Upper lobe of right lung (tissue), 1 donor: ENCODE data around the gene PSKH1. TPM values are rescaled to one million over a fixed set of nuclear protein-coding genes. Genes with fewer than 3 reads are reported as not detected.
A peak's percentile ranks its signal among the peaks of the same experiment; 100 is the strongest.

Experiments used
- ATAC-seq: fragments of 200-7000 bp; cut with Tn5 transposase; one replicate; pipeline ENCODE4 v1.9.1; 2020; ENCODE audit warnings: mild to moderate bottlenecking, moderate library complexity
- DNase-seq: peaks from one replicate; pipeline ENCODE4 v3.0.0-alpha.2; 2020
- H3K27ac ChIP-seq: fragments of 200-600 bp; one replicate; pipeline ENCODE4 v1.8.0; 2022
- H3K27me3 ChIP-seq: fragments of 200-600 bp; one replicate; pipeline ENCODE4 v1.8.0; 2022; ENCODE audit warnings: mild to moderate bottlenecking
- H3K36me3 ChIP-seq: fragments of 200-600 bp; one replicate; pipeline ENCODE4 v1.8.0; 2022
- H3K4me1 ChIP-seq: fragments of 200-600 bp; one replicate; pipeline ENCODE4 v1.8.0; 2022
- H3K4me3 ChIP-seq: fragments of 200-600 bp; one replicate; pipeline ENCODE4 v1.8.0; 2022; ENCODE audit warnings: mild to moderate bottlenecking
- H3K9me3 ChIP-seq: fragments of 200-600 bp; one replicate; pipeline ENCODE4 v1.8.0; 2022
- CTCF ChIP-seq: fragments of 200-600 bp; IDR thresholded peaks from one replicate; pipeline ENCODE4 v1.8.0; 2022; ENCODE audit warnings: antibody characterized with exemption
- intact Hi-C: fragments of 100-400 bp; cut with DNase I; formaldehyde crosslinking; loops from one replicate; pipeline ENCODE4 v1.11.0; 2022
- total RNA-seq: library from RNA; stranded (reverse); fragmentation: NEBNext Ultra II Directional; extraction: Animal tissue kit (Norgen Biotek cat#: 25700); gene quantifications from one replicate; pipeline ENCODE4 v1.2.1, GENCODE V29; 2021
- donor health status: DM: no; HTN: yes; CAD: no; lungs with severe emphysema.

PSKH1 gene
- total RNA-seq, 1 donor from 2014 or later, result 29.7 TPM

DNA sequence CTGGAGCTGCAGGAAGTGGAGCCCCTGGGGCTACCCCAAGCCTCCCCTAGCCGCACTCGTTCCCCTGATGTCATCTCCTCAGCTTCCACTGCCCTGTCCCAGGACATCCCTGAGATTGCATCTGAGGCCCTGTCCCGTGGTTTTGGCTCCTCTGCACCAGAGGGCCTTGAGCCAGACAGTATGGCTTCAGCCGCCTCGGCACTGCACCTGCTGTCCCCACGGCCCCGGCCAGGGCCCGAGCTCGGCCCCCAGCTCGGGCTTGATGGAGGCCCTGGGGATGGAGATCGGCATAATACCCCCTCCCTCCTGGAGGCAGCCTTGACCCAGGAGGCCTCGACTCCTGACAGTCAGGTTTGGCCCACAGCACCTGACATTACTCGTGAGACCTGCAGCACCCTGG lies 12.5 kb upstream of the PSKH1 start:
- intact Hi-C loops, result loop anchor here (10.0 kb wide), 1 partner anchor 164 kb away; no protein-coding TSS in a partner anchor
- H3K4me1 ChIP-seq, result peaks cover 4% of the 10 kb centered on the region
- DNase-seq (no peak), ATAC-seq (no peak)
- H3K36me3 ChIP-seq, result peaks cover 75% of the 10 kb centered on the region
- no peaks in the 10 kb centered on the region for H3K9me3 ChIP-seq
- TF ChIP-seq CTCF, result no peak
- H3K4me3 ChIP-seq, result no peak overlapping the region
- H3K27ac ChIP-seq, result no peak overlapping the region
- no peaks in the 10 kb centered on the region for H3K27me3 ChIP-seq

- TF ChIP-seq CTCF, result no peak
- ATAC-seq, result no peak
- peaks cover 4% of the 10 kb centered on the region for H3K4me1 ChIP-seq
- DNase-seq, result no peak
- no peaks in the 10 kb centered on the region for H3K9me3 ChIP-seq
- H3K36me3 ChIP-seq, result peaks cover 76% of the 10 kb centered on the region
- no peaks in the 10 kb centered on the region for H3K27me3 ChIP-seq
- intact Hi-C loops, result loop anchor here (10.0 kb wide), 1 partner anchor 163 kb away; no protein-coding TSS in a partner anchor
- no peak overlapping the region for H3K27ac ChIP-seq
- no peak overlapping the region for H3K4me3 ChIP-seq
These were observed 11.4 kb upstream of the PSKH1 start for GRCh38 chr16:67881621-67882161.

- Histone ChIP-seq H3K27me3 (no peaks in the 10 kb centered on the region), H3K27ac (no peak overlapping the region), H3K36me3 (peaks cover 67% of the 10 kb centered on the region), H3K9me3 (no peaks in the 10 kb centered on the region), H3K4me3 (no peak overlapping the region), H3K4me1 (peaks cover 4% of the 10 kb centered on the region)
- intact Hi-C loops, result loop anchor here (10.0 kb wide), 1 partner anchor 162 kb away; no protein-coding TSS in a partner anchor
- ATAC-seq (no peak), DNase-seq (no peak)
- TF ChIP-seq CTCF, result no peak
These were observed 10.5 kb upstream of the PSKH1 start for GRCh38 chr16:67882374-67883145.

DNA sequence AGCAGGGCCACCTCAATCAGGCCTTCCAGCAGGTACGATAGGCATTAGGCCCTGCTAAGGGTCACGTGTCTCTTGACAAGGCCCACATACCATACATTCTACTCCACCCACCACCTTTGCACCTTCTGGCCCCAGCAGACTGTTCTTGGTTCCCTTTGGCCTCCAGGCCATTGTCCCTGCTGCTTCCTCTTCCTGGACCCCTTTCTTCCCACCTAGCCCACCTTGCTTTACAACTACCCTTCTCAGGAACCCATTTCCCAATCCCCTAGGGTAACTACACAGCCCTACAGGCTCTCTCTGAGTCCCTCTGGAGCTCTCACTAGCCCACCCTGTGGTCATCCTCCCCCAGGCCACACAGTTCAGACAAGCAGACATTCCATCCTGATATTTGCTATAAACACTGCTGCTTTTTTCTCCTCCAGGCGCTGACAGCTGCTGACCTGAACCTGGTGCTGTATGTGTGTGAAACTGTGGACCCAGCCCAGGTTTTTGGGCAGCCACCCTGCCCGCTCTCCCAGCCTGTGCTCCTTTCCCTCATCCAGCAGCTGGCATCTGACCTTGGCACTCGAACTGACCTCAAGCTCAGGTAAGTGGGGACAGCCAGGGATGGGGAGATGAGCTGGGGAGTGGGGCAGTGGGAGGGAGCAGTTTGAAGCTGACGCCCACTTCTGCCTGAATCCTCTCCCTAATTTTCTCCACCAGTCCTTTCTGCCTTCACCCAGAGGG lies 9.7 kb upstream of the PSKH1 start:
- no peak for DNase-seq
- no peak for ATAC-seq
- Histone ChIP-seq H3K4me3 (no peak overlapping the region), H3K9me3 (no peaks in the 10 kb centered on the region), H3K27me3 (no peaks in the 10 kb centered on the region), H3K27ac (no peak overlapping the region), H3K36me3 (peaks cover 60% of the 10 kb centered on the region), H3K4me1 (peaks cover 4% of the 10 kb centered on the region)
- intact Hi-C loops, result loop anchor here (10.0 kb wide), 1 partner anchor 161 kb away; no protein-coding TSS in a partner anchor
- TF ChIP-seq CTCF, result no peak

DNA sequence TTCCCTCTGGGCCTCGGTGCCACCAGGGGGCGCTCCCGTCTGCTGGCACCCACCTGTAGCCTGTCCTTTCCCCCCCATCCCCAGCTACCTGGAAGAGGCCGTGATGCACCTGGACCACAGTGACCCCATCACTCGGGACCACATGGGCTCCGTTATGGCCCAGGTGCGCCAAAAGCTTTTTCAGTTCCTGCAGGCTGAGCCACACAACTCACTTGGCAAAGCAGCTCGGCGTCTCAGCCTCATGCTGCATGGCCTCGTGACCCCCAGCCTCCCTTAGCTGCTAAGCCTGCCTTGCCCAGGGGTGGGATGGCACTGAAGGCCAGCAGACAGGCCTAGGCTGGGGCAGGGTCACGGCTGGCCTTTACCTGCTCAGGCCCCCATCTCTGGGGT lies 9.2 kb upstream of the PSKH1 start:
- Histone ChIP-seq H3K36me3 (peaks cover 54% of the 10 kb centered on the region), H3K4me3 (no peak overlapping the region), H3K9me3 (no peaks in the 10 kb centered on the region), H3K27me3 (no peaks in the 10 kb centered on the region), H3K4me1 (peaks cover 4% of the 10 kb centered on the region), H3K27ac (no peak overlapping the region)
- ATAC-seq, result peak; percentile 75
- DNase-seq, result peak; percentile 87
- intact Hi-C loops, result loop anchor here (10.0 kb wide), 1 partner anchor 161 kb away; no protein-coding TSS in a partner anchor
- TF ChIP-seq CTCF, result peak; percentile 91
